HG03045 (cell line): ENCODE measurements around the gene IGF2BP1.
"Not testable (repeated sequence)": the region's sequence is repeated elsewhere in the genome, so short reads cannot be mapped to it uniquely, and the experiment has no call there.

Experiments used
- ATAC-seq: cut with Tn5 transposase; IDR thresholded peaks from one replicate; pipeline ENCODE4 v1.9.1; 2021; ENCODE audit warnings: mild to moderate bottlenecking, moderate library complexity; ENCODE audit not compliant: unreplicated experiment

The IGF2BP1 gene

GRCh38 chr17:49089094-49089493 is 91.9 kb downstream of the IGF2BP1 start:
- ATAC-seq: no peak

- ATAC-seq: no peak
Observed at GRCh38 chr17:49090878-49091594, 93.9 kb downstream of the IGF2BP1 start.

- no peak for ATAC-seq
Observed at GRCh38 chr17:49093131-49093530, 95.9 kb downstream of the IGF2BP1 start.

GRCh38 chr17:49100601-49101000 is 103.4 kb downstream of the IGF2BP1 start:
- no peak for ATAC-seq

GRCh38 chr17:49101054-49101534 is 103.9 kb downstream of the IGF2BP1 start:
- no peak for ATAC-seq

- ATAC-seq: not testable (repeated sequence)
Observed at GRCh38 chr17:49103360-49103759, 106.2 kb downstream of the IGF2BP1 start.

GRCh38 chr17:49104511-49105074 is 107.4 kb downstream of the IGF2BP1 start:
- ATAC-seq: no peak
